DMS53 (cell line): ENCODE results near the gene BMP7.
"Not testable (repeated sequence)": the region's sequence is repeated elsewhere in the genome, so short reads cannot be mapped to it uniquely, and the experiment has no call there.

ENCODE experiments used
- DNase-seq: peaks from one replicate; lab custom pipeline; 2025; lab: John Stamatoyannopoulos, UW

BMP7 gene

DNA sequence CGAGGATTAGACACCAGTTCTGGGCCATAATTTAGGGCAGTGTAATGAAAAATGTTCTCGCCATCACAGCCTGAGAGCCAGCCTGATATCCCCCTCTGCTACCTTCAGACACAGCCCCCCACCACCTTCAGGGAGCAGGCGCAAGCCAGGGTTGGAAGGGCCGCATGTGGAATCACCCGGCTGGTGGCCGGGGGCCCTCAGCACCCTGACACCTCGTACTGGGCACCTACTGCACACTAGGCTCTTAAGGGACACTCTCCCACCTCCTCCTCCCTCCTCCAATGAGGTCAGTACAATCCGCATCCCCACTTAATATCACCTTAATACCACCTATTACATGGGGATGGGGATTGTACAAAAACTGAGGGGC, 55.5 kb downstream of the BMP7 start:
- no peak for DNase-seq

DNA sequence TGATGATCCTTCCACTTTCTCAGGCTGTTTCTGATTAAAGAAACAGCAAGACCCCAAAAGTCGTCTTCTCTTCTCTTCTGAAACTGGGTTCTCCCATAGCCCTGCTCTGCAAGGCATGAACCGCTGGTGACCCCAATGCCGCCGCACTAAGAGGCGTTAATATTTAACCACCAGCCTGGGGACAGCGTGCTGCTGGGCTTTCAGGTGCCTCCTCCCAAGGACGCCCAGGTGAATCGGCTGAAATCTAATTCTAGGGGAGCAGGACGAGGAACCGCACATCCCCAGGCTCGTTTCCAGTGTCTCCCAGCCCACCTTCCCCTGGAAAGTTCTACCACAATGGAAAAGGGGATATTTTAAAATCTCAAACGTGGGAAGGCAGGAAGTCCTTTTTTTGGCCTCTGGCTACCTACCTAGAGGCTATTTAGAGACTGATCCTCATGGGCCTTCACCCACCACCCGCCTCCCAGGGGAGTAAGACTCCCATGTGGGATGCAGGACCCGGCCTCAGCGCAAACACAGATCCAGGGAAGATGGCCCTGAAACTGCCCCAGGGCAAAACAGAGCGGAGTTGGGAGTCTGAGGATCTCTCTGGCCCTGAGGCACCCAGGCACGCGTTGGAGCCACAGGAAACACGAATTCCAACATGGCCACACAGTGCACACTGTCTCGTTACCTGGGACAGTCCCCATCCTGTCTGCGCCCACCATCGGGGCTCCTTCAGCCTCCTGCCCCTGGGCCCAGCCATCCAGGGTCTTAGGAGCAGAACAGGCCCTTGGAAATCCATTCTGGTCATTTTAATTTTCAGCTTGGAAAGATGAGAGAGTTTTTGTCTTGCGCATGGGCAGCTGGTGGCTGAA, 56.2 kb downstream of the BMP7 start:
- no peak for DNase-seq

DNA sequence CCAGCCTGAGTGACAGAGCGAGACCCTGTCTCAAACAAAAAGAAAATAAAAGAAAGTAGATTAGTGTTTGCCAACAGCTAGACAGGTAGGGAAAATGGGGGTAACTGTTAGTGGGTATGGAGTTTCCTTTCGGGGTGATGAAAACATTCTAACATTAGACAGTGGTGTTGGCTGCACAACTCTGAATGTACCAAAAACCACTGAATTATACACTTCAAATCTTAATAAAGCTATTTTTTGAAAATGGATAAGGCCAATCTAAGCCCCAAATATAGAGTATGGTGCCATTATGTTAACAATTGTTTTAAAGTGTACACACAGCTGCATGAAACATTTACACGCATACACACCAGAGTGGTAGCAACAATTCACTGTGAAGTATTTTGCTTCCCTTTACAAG, 57.0 kb downstream of the BMP7 start:
- DNase-seq = no peak

DNA sequence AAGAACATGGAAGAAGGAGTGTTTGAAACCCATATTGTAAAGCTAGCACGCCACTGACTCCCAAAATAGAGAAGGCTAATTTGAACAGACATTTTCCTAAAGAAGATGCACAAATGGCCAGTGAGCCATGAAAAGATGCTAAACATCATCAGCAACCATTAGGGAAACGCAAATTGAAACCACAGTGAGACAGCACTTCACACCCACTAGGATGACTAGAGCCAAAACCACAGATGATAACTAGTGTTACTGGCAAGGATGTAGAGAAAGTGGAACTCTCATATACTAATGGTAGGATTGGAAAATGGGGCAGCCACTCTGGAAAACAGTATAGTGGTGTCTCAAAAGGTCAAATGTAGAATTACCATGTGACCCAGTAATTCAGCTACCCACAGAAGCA, 58.2 kb downstream of the BMP7 start:
- no peak for DNase-seq

DNA sequence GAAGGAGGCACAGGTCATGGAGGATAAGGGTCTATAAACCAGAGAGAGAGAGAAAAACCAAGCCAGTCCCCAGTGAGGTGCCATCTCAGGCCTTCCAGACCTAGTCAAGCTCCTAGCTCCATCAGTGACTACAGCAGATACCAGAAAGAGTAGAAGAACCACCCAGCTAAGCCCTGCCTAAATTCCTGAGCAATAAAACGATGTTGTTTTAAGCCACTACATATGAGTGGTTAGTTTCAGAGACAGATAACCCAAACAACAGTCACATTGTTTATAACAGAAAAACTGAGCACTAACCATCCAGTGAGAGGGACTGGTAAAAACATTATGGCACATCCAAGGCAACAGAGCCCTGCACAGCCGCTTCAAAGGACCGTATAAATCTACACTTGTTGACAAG, 59.2 kb downstream of the BMP7 start:
- no peak for DNase-seq

DNA sequence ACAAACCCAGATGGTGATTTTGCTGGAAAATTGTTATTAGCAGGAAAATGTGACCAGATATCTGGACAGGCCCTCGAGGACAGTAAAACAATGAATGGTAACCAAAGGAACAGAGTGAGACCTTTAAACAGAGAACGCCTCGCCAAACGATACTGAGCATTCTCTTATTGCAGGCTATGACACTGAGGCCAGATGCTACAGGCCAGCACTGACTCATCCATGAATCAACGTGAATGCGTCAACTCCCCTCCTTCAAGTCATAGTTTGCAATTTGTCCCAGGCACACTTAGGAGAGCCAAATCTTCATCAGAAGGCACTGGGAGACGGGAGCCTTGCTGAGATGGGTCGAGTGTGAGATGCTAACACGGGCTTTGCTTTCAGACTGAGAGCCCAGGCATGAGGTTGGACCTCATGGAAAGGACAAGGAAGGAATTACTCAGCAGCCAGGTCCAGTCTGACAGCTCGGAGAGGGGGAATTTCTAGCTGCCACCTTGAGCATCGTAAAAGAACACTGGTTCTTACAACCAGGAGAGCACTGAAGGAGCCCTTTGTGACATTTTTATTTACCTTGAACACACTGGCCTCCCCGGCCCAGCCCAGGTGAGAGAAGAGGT, 60.7 kb downstream of the BMP7 start:
- no peak for DNase-seq

DNA sequence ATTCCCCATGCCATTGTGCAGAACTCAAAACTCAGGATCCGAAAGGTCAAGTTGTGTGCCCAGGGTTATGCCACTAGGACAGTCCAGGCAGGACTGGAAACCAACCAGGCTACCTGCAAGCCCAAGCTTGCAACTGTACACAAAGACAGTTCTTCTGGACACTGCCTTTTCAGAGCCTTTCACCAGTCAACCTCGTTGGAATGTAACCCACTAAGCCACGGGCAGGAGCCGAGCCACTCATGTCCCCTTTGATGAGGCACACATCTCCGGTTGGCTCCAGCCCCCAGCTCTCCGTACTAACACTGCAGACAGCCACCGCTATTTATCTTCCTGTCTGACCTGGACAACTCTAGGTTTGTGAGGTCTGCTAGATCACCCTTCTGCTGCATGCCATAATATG, 62.5 kb downstream of the BMP7 start:
- no peak for DNase-seq

DNA sequence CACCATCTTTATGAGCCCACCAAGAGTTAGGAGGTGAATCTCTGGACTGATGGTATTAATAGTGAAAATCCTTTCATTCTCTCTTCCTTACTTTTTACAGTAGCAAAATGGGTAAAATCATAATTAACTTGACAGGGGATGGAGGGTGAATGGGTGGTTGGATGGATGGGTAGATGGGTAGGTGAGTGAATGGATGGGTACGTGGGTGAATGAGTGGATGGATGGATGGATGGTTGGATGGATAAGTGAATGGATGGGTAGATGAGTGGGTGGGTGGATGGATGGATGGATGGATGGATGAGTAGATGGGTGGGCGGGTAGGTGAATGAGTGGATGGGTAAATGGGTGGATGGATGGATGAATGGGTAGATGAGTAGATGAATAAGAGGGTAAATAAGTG, 63.2 kb downstream of the BMP7 start:
- DNase-seq = no peak

DNA sequence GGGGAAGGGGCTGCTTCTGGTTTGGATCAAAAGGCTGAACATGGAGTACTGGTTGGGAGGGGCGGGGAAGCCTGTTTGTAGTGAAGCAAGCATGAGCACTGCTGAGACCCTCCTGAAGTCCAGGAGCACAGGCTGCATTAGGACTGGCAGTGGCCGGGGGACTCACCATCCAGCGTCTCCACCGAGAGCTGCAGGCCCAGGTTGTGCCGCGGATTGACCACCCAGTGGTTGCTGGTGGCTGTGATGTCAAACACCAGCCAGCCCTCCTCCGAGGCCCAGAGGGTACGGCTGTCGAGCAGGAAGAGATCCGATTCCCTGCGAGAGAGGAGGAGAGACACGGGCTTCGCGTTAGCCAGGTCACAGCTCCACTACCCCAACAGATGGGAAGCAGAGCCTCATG, 64.1 kb downstream of the BMP7 start:
- no peak for DNase-seq

DNA sequence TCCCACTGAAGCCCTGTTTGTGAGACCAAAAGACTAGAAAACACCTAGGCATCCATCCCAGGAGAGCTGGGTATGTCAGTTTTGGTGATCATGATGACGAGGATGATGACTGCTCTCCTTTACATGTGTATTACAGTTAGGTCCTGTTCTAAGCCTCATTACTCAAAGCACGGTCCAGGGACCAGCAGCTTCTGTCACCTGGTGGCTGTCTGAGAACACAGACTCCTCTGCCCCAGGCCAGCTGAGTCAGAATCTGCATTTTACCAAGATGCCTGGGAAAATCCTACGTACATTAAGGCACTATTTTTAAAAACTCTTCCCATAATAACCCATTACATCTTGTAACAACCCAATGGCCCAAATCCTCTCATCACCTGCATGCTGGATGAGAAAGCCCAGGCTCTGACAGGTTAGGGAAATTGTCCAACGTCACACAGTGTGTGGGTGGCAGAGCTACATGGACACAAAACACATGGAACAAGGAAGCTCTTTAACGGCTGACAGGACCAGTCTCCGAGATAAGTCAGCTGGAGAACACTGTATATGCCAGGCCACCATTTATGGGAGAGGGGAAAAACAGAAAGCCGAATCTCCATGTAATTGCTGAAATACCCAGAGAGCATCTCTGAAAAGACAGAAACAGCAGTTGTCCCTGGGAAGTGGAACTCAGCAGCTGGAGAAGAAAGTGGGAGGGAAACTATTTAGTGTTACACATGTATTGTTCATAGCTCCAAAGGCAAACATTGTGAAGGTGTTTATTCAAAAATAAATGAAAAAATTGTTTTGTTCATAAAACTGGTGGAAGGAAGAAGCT, 65.4 kb downstream of the BMP7 start:
- no peak for DNase-seq

DNA sequence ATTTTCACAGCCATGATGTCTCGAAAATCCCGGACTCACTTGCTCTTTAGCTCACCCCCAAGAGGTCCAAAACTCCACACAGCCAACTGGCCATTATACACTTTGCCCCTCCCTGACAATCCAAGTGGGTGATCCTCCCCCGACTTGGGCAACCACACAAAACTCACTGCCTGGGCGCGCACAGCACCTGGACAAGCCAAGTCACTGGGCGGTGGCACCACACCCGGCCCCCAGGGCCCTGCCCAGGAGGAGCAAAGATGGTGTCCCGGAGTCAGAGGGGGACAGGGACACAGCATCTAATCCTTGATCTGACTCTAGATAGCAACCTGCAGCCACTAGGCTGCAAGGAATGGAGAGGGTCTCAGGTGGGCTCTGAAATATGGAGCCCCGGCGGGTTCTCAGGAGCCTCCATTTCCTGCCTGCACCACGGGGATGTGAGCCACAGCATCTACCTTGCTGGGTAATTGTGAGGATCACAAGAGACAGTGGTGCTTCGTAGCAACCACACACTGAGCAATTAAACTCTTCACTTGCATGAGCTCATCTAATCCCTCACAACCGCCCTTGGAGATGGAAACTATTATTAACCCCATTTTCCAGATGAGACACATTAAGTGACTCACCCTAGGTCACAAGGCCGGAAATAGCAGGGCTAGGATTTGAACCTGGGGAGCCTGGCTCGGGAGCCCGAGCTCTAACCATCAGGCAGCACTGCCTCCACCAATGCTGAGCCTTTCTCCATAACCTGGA, 66.6 kb downstream of the BMP7 start:
- no peak for DNase-seq

DNA sequence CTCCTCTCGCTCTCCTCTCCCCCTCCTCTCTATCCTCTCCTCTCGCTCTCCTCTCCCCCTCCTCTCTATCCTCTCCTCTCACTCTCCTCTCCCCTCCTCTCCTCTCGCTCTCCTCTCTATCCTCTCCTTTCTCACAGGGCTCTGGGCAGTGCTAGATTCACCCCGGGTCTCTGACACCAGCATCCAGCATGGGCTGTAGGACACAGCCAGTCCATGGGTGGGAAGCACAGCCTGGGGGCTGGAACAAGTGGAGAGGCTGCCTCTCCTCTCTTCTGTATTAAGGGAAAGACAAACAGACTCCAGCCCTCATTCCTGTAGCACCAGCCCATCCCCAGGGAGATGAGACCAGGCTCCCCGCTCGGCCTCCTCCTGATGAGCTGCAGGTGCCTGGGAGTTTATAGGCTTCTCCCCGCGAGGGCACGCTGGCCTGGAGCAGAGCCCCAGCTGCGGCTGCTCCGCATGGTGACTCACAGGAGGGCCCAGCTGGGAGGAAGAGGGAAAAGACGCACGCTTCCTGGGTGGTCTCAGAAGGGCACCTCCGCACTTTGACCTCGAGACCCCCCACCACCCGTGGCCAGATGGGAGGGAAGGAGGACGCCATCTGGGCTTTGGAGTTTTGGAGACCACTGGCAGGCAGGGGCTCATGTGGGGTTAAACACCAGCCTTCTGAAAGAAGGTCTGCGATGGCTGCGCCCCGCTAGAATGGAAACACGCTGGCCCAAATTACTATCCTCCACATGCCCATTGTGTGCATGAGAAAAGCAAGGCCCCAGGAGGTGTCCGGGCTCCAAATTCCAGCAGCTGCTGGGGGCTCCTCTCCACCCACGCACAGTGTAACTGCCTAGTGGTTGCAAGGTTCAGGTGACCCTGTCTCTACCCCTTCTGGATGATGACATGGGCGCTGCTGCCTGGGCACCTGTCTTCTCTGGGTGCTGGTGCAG, 68.0 kb downstream of the BMP7 start:
- no peak for DNase-seq

DNA sequence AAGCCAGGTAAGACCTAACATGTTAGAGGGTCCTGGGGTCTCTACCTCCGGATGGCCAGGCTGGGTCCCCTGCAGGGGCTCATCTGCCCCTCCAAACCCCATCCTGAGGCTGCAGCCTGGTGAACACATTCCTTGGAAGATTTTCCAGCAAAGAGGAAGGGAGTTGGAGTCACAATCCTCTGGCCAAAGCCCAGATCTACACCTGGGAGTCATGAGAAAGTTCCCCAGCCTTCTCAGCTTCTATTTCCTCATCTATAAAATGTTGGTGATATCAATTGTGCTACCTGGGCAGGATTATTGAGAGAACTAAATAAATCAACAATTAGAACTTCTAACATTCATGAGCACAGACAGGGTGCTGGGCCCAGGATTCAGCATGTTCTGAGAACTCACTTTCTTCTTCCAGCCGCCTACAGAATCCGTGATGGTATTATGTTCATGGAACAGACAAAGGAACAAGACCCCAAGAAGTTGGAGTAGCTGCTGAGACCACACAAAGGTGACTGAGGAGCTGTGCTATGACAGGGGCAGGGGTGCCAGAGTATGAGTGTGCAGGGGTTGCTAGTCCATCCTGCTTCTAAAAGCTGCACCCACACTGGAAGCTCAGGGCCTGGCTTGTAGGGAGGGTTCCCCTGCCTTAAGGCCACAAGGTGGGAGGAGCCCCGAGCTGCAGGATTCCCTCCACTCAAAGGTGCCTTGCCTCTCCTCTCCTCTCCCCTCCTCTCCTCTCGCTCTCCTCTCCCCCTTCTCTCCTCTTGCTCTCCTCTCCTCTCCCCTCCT, 68.9 kb downstream of the BMP7 start:
- no peak for DNase-seq

DNA sequence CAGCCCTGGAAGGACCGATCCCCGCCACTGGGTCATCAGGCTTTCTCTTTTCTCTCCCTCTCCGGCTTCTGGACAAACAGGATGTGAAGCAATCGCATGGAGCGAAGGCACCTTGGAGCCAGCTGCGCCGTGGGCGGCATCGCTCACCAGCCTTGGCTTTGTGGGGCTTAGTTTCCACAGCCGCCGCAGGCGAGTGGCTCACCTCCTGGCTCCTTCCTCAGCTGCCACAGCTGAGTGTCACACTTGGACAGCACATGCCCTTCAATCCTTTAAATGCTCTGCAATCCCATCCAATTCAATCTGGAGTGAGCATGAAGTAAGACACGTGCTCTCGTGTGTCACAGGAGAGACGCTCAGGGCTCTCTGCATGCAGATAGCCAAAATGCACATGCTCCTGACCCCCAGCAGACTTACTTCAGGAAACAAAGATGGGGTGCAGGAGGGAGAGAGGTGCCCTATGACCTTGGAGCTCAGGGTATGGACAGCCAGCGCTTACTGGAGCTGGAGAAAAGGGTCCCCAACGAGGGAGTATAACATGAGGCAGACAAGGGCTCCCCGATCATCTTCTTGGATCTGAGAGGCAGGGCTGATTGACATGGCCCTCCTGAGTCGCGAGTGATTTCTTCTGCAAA, 70.9 kb downstream of the BMP7 start:
- no peak for DNase-seq

DNA sequence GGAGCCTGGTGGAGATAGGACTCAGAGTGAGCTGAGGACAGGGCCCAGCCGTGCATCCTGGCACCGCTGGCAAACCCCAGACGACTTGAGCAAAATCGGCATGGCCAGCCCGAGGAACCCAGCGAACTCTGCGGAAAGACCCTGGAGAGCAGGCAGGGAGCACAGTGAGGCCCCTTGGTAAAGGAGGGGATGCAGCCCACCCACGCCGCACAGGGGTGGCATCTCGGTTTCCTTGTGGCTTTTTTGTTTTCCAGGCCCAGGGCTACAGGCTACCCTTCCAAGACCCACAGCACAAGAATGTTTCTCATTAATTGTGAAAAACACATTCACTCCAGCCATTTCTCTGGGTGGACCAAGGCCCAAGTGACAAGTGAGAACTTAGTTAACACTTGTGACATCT, 71.4 kb downstream of the BMP7 start:
- DNase-seq = no peak

DNA sequence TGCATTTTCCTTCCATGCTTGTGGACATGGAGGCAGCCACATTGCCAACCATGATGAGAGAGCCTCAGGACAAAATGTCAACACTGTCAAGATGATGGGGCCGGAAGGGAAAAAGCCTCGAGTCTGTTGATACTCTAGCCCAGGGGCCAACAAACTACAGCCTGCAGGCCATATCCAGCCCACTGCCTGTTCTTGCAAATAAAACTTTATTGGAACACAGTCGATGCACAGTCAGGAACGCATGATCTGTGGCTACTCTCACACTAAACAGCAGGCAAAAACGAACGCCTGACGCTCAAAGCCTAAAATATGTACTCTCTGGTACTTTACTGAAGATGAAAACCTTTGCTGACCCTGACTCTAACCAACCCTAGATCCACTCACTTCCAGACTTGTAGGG, 72.3 kb downstream of the BMP7 start:
- no peak for DNase-seq

DNA sequence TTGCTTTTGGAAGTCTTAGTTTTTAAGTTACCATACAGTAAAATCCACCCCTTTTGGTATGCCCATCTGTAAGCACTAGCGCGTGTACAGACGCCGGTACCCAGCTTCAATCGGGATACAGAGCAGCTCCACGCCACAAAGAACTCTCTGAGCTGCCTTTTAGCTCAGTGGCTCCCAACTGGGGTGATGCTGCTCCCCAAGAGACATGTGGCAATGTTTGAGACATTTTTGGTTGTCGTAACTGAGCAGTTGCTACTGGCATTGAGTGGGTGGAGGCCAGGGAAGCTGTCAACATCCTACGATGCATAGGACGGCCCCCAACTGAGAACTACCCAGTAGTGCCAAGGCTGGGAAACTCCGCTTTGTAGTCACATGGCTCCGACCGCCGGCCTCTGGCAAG, 73.3 kb downstream of the BMP7 start:
- DNase-seq = no peak

DNA sequence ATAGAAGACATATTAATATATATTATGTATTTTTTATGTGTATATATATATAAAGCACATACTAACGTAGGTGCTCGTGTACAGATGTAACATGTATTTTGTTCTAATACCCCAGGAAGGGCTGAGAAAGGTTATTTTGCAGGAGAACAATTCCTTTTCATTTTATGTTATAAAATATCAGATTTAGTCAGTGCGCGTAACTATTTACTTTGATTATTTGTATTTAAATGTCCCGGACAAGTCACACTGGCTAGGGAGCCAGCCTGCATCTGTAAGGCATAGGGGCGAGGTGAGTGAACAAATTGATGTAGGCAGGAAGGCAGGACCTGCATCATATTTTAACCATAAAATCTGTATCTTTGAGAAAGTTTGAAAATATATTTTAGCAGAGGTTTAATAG, 74.1 kb downstream of the BMP7 start:
- no peak for DNase-seq

DNA sequence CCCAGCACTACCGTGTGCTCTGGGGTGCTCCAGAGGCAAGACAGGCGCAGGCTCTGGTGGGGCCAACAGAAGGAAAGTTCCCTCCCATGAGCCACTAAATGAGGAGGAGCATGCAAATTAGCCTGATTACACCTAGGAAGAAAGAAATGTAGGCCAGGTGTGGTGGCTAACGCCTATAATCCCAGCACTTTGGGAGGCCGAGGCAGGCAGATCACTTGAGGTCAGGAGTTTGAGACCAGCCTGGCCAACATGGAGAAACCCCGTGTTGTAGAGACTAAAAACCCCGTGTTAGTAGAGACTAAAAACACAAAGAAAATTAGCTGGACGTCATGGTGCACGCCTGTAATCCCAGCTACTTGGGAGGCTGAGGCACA, 75.2 kb downstream of the BMP7 start:
- DNase-seq = not testable (repeated sequence)
